HG03432 (cell line): ENCODE measurements around the gene SRRT.
"Not testable (repeated sequence)": the region's sequence is repeated elsewhere in the genome, so short reads cannot be mapped to it uniquely, and the experiment has no call there.

Experiments used
- ATAC-seq: cut with Tn5 transposase; IDR thresholded peaks from one replicate; pipeline ENCODE4 v1.9.1; 2021; ENCODE audit warnings: mild to moderate bottlenecking, moderate library complexity; ENCODE audit not compliant: unreplicated experiment

The SRRT gene

GRCh38 chr7:100921039-100921438 lies 46.1 kb downstream of the SRRT start:
- no peak for ATAC-seq

- not testable (repeated sequence) for ATAC-seq
These were observed 48.7 kb downstream of the SRRT start for GRCh38 chr7:100923616-100924015.

GRCh38 chr7:100929808-100930174 lies 54.9 kb downstream of the SRRT start:
- ATAC-seq = no peak

GRCh38 chr7:100933734-100934133 lies 58.8 kb downstream of the SRRT start:
- no peak for ATAC-seq

GRCh38 chr7:100935381-100935780 lies 60.5 kb downstream of the SRRT start:
- not testable (repeated sequence) for ATAC-seq

- ATAC-seq = not testable (repeated sequence)
These were observed 61.3 kb downstream of the SRRT start for GRCh38 chr7:100936167-100936566.
